GM12872 (cell line): Measurements from ENCODE around the gene FAM210B.

ENCODE experiments used
- CTCF ChIP-seq: IDR thresholded peaks from 3 replicates; pipeline ENCODE4 v1.5.1; 2011; ENCODE audit warnings: low read depth, mild to moderate bottlenecking, low read length, moderate library complexity; ENCODE audit not compliant: insufficient read depth

FAM210B gene

GRCh38 chr20:56358600-56359211, at the start of gene FAM210B:
FAM210B (plus strand) TSS chr20:56358974; CDS start chr20:56359006, 32 bp downstream.
- TF ChIP-seq CTCF, result no peak

GRCh38 chr20:56316051-56316450, 42.7 kb upstream of the FAM210B start:
- no peak for TF ChIP-seq CTCF

- no peak for TF ChIP-seq CTCF
These were observed 42.3 kb upstream of the FAM210B start for GRCh38 chr20:56316483-56316882.

GRCh38 chr20:56322681-56323080, 36.1 kb upstream of the FAM210B start:
- no peak for TF ChIP-seq CTCF

GRCh38 chr20:56323206-56323605, 35.6 kb upstream of the FAM210B start:
- TF ChIP-seq CTCF, result no peak

GRCh38 chr20:56323656-56324055, 35.1 kb upstream of the FAM210B start:
- TF ChIP-seq CTCF, result no peak

GRCh38 chr20:56324806-56325205, 34.0 kb upstream of the FAM210B start:
- no peak for TF ChIP-seq CTCF
